A673 (cell line): ENCODE data around the gene NGEF.

Source experiments
- EZH2 ChIP-seq: fragments of 200-600 bp; sonication (generic); IDR thresholded peaks from 2 replicates; pipeline ENCODE4 v1.6.1; 2017; ENCODE audit warnings: borderline replicate concordance, low read depth, mild to moderate bottlenecking, mixed read lengths, antibody characterized with exemption, low read length; ENCODE audit not compliant: poor library complexity, severe bottlenecking
- TF ChIP-seq, protein P1 (sequence below): fragments of 300-800, 200-600 bp; sonication (generic); conservative IDR thresholded peaks from 2 replicates; pipeline ENCODE4 v1.5.1; 2017; ENCODE audit warnings: low read depth, mild to moderate bottlenecking, antibody characterized with exemption, low read length, moderate library complexity, mixed read lengths

DNA sequence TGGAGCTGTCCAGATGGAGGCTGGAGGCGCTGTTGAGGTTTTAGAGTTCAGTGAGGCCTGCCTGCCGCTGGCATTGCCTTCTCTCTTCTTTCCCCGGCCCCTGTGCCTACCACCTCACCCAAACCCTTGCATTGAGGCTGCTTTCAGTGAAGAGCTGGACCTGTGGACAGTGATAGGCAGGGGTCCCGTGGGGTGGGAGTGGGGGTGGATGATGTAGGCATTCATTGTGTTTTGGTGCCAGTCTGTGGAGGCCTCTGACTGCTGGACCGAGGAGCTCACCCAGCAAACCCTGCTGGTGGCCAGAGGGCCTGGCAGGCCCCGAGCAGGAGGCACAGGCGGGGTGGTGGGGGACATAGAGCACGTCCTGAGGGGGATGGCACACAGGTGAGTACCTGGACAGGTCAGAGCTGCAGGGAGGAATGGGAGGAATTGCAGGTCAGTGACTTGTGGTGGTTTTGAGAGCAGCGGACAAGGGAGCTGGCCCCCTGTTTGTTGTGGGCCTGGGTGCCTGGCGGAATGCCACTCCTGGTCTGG is 35.6 kb downstream of the NGEF start:
- TF ChIP-seq, protein P1, sequence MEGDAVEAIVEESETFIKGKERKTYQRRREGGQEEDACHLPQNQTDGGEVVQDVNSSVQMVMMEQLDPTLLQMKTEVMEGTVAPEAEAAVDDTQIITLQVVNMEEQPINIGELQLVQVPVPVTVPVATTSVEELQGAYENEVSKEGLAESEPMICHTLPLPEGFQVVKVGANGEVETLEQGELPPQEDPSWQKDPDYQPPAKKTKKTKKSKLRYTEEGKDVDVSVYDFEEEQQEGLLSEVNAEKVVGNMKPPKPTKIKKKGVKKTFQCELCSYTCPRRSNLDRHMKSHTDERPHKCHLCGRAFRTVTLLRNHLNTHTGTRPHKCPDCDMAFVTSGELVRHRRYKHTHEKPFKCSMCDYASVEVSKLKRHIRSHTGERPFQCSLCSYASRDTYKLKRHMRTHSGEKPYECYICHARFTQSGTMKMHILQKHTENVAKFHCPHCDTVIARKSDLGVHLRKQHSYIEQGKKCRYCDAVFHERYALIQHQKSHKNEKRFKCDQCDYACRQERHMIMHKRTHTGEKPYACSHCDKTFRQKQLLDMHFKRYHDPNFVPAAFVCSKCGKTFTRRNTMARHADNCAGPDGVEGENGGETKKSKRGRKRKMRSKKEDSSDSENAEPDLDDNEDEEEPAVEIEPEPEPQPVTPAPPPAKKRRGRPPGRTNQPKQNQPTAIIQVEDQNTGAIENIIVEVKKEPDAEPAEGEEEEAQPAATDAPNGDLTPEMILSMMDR = no peak
- TF ChIP-seq EZH2 = no peak
